ENCODE results near the gene TRPV5.

Gene TRPV5

DNA sequence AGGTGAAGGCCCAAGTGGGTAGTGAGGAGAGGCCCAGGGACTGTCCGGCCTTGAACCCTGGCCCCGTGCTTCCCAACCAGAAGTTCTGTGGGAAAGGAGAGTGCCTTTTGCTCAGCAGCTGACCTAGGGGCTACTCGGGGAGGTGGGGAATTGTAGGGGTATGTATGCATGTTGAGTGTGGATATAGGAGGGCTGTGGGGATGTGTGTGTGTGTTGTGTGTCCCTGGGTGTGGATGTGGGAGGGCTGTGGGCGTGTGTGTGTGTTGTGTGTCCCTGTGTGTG, 66.5 kb downstream of the TRPV5 start:
- Histone ChIP-seq H3K4me3 (ENCODE audit: low read length) (no peak overlapping the region), H3K4me1 (ENCODE audit: control insufficient read depth, low read length) (peaks cover 8% of the 10 kb centered on the region), H3K4me2 (ENCODE audit: low read length) (no peak overlapping the region), H3K9me3 (ENCODE audit: control insufficient read depth, insufficient read depth, low read length) (no peaks in the 10 kb centered on the region), H3K36me3 (ENCODE audit: control insufficient read depth, low read length) (no peaks in the 10 kb centered on the region), H3F3A (ENCODE audit: control insufficient read depth, insufficient read depth) (no peaks in the 10 kb centered on the region), H3K27me3 (ENCODE audit: control insufficient read depth, low read length) (peaks cover 1% of the 10 kb centered on the region; the same call in 1 of the 2 replicates), H3K79me2 (ENCODE audit: control insufficient read depth, low read length) (no peaks in the 10 kb centered on the region), H3K27ac (ENCODE audit: low read depth, low read length) (no peak overlapping the region), H3K9me2 (replicated peaks; ENCODE audit: control insufficient read depth, low read length) (no peaks in the 10 kb centered on the region), H4K20me1 (ENCODE audit: control insufficient read depth, insufficient read depth, low read depth, low read length) (no peaks in the 10 kb centered on the region)
- no peak for TF ChIP-seq EZH2phosphoT487 (IDR thresholded peaks at IDR 0.05; ENCODE audit: borderline replicate concordance, low read length)
- TF ChIP-seq, protein P1, sequence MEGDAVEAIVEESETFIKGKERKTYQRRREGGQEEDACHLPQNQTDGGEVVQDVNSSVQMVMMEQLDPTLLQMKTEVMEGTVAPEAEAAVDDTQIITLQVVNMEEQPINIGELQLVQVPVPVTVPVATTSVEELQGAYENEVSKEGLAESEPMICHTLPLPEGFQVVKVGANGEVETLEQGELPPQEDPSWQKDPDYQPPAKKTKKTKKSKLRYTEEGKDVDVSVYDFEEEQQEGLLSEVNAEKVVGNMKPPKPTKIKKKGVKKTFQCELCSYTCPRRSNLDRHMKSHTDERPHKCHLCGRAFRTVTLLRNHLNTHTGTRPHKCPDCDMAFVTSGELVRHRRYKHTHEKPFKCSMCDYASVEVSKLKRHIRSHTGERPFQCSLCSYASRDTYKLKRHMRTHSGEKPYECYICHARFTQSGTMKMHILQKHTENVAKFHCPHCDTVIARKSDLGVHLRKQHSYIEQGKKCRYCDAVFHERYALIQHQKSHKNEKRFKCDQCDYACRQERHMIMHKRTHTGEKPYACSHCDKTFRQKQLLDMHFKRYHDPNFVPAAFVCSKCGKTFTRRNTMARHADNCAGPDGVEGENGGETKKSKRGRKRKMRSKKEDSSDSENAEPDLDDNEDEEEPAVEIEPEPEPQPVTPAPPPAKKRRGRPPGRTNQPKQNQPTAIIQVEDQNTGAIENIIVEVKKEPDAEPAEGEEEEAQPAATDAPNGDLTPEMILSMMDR (IDR thresholded peaks at IDR 0.05; ENCODE audit: low read depth, low read length, poor library complexity, severe bottlenecking), result no peak

DNA sequence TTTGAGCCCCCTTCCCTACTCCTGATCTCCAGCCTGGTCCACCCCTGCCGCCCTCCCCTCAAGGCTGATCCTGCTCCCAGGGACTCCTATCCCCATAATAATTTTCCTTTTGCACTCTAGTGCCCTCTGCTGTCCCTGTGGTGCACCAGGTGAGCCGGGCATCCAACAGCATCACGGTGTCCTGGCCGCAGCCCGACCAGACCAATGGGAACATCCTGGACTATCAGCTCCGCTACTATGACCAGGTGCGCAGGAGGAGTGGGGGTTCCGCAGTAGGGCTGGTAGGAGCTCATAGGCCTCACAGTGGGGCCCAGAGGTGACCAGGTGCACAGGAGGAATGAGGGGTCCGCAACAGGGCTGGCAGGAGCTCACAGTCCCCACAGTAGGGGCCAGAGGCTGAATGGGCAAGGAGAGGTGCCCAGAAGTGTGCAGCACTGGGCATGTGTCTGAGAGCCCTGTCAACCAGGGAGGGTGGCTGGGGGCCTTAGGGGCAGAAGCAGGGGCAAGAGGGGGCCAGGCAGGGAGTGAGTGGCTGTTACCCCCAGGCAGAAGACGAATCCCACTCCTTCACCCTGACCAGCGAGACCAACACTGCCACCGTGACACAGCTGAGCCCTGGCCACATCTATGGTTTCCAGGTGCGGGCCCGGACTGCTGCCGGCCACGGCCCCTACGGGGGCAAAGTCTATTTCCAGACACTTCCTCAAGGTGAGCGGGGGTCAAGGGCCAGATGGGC, 67.0 kb downstream of the TRPV5 start:
- H3K27ac ChIP-seq (ENCODE audit: low read depth, low read length), result no peak overlapping the region
- H3K4me3 ChIP-seq (ENCODE audit: low read length), result no peak overlapping the region
- H3F3A ChIP-seq (ENCODE audit: control insufficient read depth, insufficient read depth), result no peaks in the 10 kb centered on the region
- H4K20me1 ChIP-seq (ENCODE audit: control insufficient read depth, insufficient read depth, low read depth, low read length), result no peaks in the 10 kb centered on the region
- H3K4me2 ChIP-seq (ENCODE audit: low read length), result no peak overlapping the region
- peaks cover 9% of the 10 kb centered on the region for H3K4me1 ChIP-seq (ENCODE audit: control insufficient read depth, low read length)
- H3K9me2 ChIP-seq (replicated peaks; ENCODE audit: control insufficient read depth, low read length), result no peaks in the 10 kb centered on the region
- TF ChIP-seq EZH2phosphoT487 (IDR thresholded peaks at IDR 0.05; ENCODE audit: borderline replicate concordance, low read length), result no peak
- TF ChIP-seq, protein P1 (IDR thresholded peaks at IDR 0.05; ENCODE audit: low read depth, low read length, poor library complexity, severe bottlenecking), result peak; percentile 89
- H3K9me3 ChIP-seq (ENCODE audit: control insufficient read depth, insufficient read depth, low read length), result no peaks in the 10 kb centered on the region
- no peaks in the 10 kb centered on the region for H3K79me2 ChIP-seq (ENCODE audit: control insufficient read depth, low read length)
- peaks cover 6% of the 10 kb centered on the region for H3K27me3 ChIP-seq (ENCODE audit: control insufficient read depth, low read length)
- H3K36me3 ChIP-seq (ENCODE audit: control insufficient read depth, low read length), result no peaks in the 10 kb centered on the region

DNA sequence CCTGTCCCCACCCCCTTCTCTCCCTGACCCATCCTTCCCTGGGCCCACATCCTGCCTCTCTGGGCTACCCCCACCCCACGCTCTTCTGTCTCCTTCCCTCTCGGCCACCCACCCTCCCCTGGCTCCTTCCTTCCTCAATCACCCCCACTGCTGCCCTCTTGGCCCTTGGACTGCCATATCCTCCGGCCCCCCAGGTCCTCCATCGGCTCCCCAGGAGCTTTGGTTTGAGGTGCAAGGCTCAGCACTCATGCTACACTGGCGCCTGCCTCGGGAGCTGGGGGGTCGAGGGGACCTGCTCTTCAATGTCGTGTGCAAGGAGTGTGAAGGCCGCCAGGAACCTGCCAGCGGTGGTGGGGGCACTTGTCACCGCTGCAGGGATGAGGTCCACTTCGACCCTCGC, 67.8 kb downstream of the TRPV5 start:
- H3K36me3 ChIP-seq (ENCODE audit: control insufficient read depth, low read length), result no peaks in the 10 kb centered on the region
- TF ChIP-seq EZH2phosphoT487 (IDR thresholded peaks at IDR 0.05; ENCODE audit: borderline replicate concordance, low read length), result no peak
- TF ChIP-seq, protein P1 (IDR thresholded peaks at IDR 0.05; ENCODE audit: low read depth, low read length, poor library complexity, severe bottlenecking), result no peak

More for the DNA sequence above, 67.8 kb downstream of the TRPV5 start:
- H3K79me2 ChIP-seq (ENCODE audit: control insufficient read depth, low read length), result no peaks in the 10 kb centered on the region
- H3F3A ChIP-seq (ENCODE audit: control insufficient read depth, insufficient read depth), result no peaks in the 10 kb centered on the region
- peaks cover 12% of the 10 kb centered on the region for H3K27me3 ChIP-seq (ENCODE audit: control insufficient read depth, low read length)
- H3K9me3 ChIP-seq (ENCODE audit: control insufficient read depth, insufficient read depth, low read length), result no peaks in the 10 kb centered on the region
- H3K4me1 ChIP-seq (ENCODE audit: control insufficient read depth, low read length), result peaks cover 9% of the 10 kb centered on the region
- no peaks in the 10 kb centered on the region for H4K20me1 ChIP-seq (ENCODE audit: control insufficient read depth, insufficient read depth, low read depth, low read length)
- no peaks in the 10 kb centered on the region for H3K9me2 ChIP-seq (replicated peaks; ENCODE audit: control insufficient read depth, low read length)
- no peak overlapping the region for H3K27ac ChIP-seq (ENCODE audit: low read depth, low read length)
- no peak overlapping the region for H3K4me3 ChIP-seq (ENCODE audit: low read length)
- H3K4me2 ChIP-seq (ENCODE audit: low read length), result no peak overlapping the region
